Activated CD4-positive, alpha-beta T cell treated with anti-CD3 and anti-CD28 coated beads, Interleukin-2, amount 50 U/mL, for 4 hours (primary cell): ENCODE results near the gene FLNB.
A peak's percentile ranks its signal among the peaks of the same experiment; 100 is the strongest.

ENCODE experiments used
- DNase-seq, 2 experiments: peaks; one replicate each; pipeline ENCODE4 v3.0.0-alpha.2; 2020

Gene FLNB

GRCh38 chr3:58144478-58145325, 136.5 kb downstream of the FLNB start:
- DNase-seq: no peak

- DNase-seq: no peak
Measured at GRCh38 chr3:58148049-58148448, 139.8 kb downstream of the FLNB start.

GRCh38 chr3:58150130-58150809, 142.0 kb downstream of the FLNB start:
- no peak for DNase-seq

GRCh38 chr3:58150810-58151199, 142.6 kb downstream of the FLNB start:
- DNase-seq: no peak

- no peak for DNase-seq
Measured at GRCh38 chr3:58151637-58152036, 143.4 kb downstream of the FLNB start.

- DNase-seq: no peak
Measured at GRCh38 chr3:58152225-58153015, 144.2 kb downstream of the FLNB start.

GRCh38 chr3:58153371-58153770, 145.1 kb downstream of the FLNB start:
- no peak for DNase-seq

- DNase-seq: no peak
Measured at GRCh38 chr3:58154626-58155449, 146.6 kb downstream of the FLNB start.

- DNase-seq: no peak
Measured at GRCh38 chr3:58155838-58156237, 147.6 kb downstream of the FLNB start.

GRCh38 chr3:58157700-58158099, 149.5 kb downstream of the FLNB start:
- no peak for DNase-seq

GRCh38 chr3:58158442-58159153, 150.4 kb downstream of the FLNB start:
- no peak for DNase-seq

- DNase-seq: no peak
Measured at GRCh38 chr3:58160399-58160798, 152.2 kb downstream of the FLNB start.

- no peak for DNase-seq
Measured at GRCh38 chr3:58161435-58162398, 153.5 kb downstream of the FLNB start.

GRCh38 chr3:58163234-58163633, 155.0 kb downstream of the FLNB start:
- DNase-seq: no peak

GRCh38 chr3:58164199-58164879, 156.1 kb downstream of the FLNB start:
- DNase-seq: no peak

- no peak for DNase-seq
Measured at GRCh38 chr3:58164906-58165821, 156.9 kb downstream of the FLNB start.

GRCh38 chr3:58167431-58168351, 159.5 kb downstream of the FLNB start:
- peak; percentile 33 to 42 for DNase-seq

GRCh38 chr3:58168498-58168897, 160.3 kb downstream of the FLNB start:
- DNase-seq: no peak
